B cell (primary cell): ENCODE measurements around the gene INO80D. TPM values are rescaled to one million over a fixed set of nuclear protein-coding genes. Genes with fewer than 3 reads are reported as not detected.
"Not testable (repeated sequence)": the region's sequence is repeated elsewhere in the genome, so short reads cannot be mapped to it uniquely, and the experiment has no call there.

Experiments
- ATAC-seq: fragments of 200-7000 bp; cut with Tn5 transposase; one replicate; pipeline ENCODE4 v1.10.0; 2021; ENCODE audit warnings: low read depth, mild to moderate bottlenecking, moderate number of reproducible peaks, moderate library complexity
- CTCF ChIA-PET: fragments of 350-600 bp; sonication (Branson Sonifier 250); formaldehyde crosslinking; loops from one replicate; lab custom pipeline; 2021; ENCODE audit warnings: antibody characterized with exemption, inconsistent platforms; lab: Charles Lee
- POLR2A ChIA-PET: fragments of 350-600 bp; sonication (Branson Sonifier 250); formaldehyde crosslinking; loops from one replicate; lab custom pipeline; 2021; ENCODE audit warnings: antibody characterized with exemption; lab: Charles Lee
- DNase-seq: peaks from one replicate; pipeline ENCODE4 v3.0.0; 2013
- H2AFZ ChIP-seq: 2 replicates; pipeline ENCODE4 v1.6.1; 2012; ENCODE audit warnings: mild to moderate bottlenecking, low read depth, low read length; ENCODE audit not compliant: insufficient read depth, poor library complexity, severe bottlenecking
- H3K27ac ChIP-seq, 2 donors: 1 replicate in 1 of 2; 2 replicates in 1 of 2; pipeline ENCODE4 v1.5.1; 2012 to 2013; ENCODE audit warnings: low read length in 2 of 2, mild to moderate bottlenecking in 2 of 2, moderate library complexity in 1 of 2
- H3K27me3 ChIP-seq, 4 experiments: fragments of 200-600 bp in 1 of 4; sonication (generic) in 1 of 4; replicated peaks in 1 of 4; 1 replicate in 2 of 4; 2 replicates in 2 of 4; pipeline versions ENCODE4 v1.6.1 to v1.7.0; 2013 to 2016; ENCODE audit warnings: low read length in 3 of 4, mild to moderate bottlenecking in 2 of 4, mixed read lengths in 1 of 4, moderate library complexity in 1 of 4; ENCODE audit not compliant: insufficient read depth in 4 of 4, control insufficient read depth in 3 of 4; ENCODE audit errors: control extremely low read depth in 1 of 4
- H3K36me3 ChIP-seq, 2 experiments: replicated peaks in 1 of 2; 1 replicate in 1 of 2; 2 replicates in 1 of 2; pipeline versions ENCODE4 v1.6.1 to v1.7.1; 2013; ENCODE audit warnings: low read length in 1 of 2; ENCODE audit not compliant: insufficient read depth in 2 of 2, control insufficient read depth in 1 of 2; ENCODE audit errors: control extremely low read depth in 1 of 2, extremely low read depth in 1 of 2
- H3K4me1 ChIP-seq, 2 donors: fragments of 200-600 bp in 1 of 2; sonication (generic) in 1 of 2; 1 replicate in 1 of 2; 2 replicates in 1 of 2; pipeline versions ENCODE4 v1.5.1 to v1.6.1; 2013 to 2017; ENCODE audit warnings: low read length in 2 of 2; ENCODE audit not compliant: control insufficient read depth in 2 of 2, insufficient read depth in 2 of 2
- H3K4me2 ChIP-seq: replicated peaks from 2 replicates; pipeline ENCODE3; 2012; ENCODE audit warnings: mild to moderate bottlenecking, low read depth, low read length; ENCODE audit not compliant: poor library complexity, severe bottlenecking
- H3K4me3 ChIP-seq, 5 experiments: fragments of 200-600 bp in 1 of 5; sonication (generic) in 1 of 5; 1 replicate in 3 of 5; 2 replicates in 2 of 5; pipeline versions ENCODE4 v1.5.1 to v1.7.0; 2011 to 2016; ENCODE audit warnings: low read length in 4 of 5, mild to moderate bottlenecking in 4 of 5, low read depth in 2 of 5, control low read depth in 1 of 5, moderate library complexity in 1 of 5; ENCODE audit not compliant: insufficient read depth in 1 of 5; ENCODE audit errors: control extremely low read depth in 1 of 5, extremely low read depth in 1 of 5
- H3K79me2 ChIP-seq: fragments of 200-600 bp; sonication (generic); one replicate; pipeline ENCODE4 v1.6.0; 2016; ENCODE audit warnings: low read length; ENCODE audit not compliant: control insufficient read depth, insufficient read depth
- H3K9ac ChIP-seq: fragments of 200-600 bp; sonication (generic); 2 replicates; pipeline ENCODE4 v1.6.1; 2017; ENCODE audit warnings: mild to moderate bottlenecking, low read length, moderate library complexity
- H3K9me3 ChIP-seq, 3 donors: one replicate each; pipeline versions ENCODE4 v1.6.1 to v1.7.1; 2013; ENCODE audit warnings: low read length in 2 of 3; ENCODE audit not compliant: control insufficient read depth in 2 of 3, insufficient read depth in 1 of 3; ENCODE audit errors: control extremely low read depth in 1 of 3
- H4K20me1 ChIP-seq: 2 replicates; pipeline ENCODE4 v1.6.0; 2012; ENCODE audit warnings: mild to moderate bottlenecking, low read length; ENCODE audit not compliant: insufficient read depth, control insufficient read depth, poor library complexity, severe bottlenecking
- H3K27ac Mint-ChIP-seq: one replicate; pipeline ENCODE4 v1.8.0; 2021; ENCODE audit warnings: mixed read lengths
- H3K27me3 Mint-ChIP-seq: one replicate; pipeline ENCODE4 v1.8.0; 2021; ENCODE audit warnings: mixed read lengths
- H3K4me1 Mint-ChIP-seq: one replicate; pipeline ENCODE4 v1.8.0; 2021; ENCODE audit warnings: mixed read lengths
- H3K4me3 Mint-ChIP-seq: one replicate; pipeline ENCODE4 v1.8.0; 2021; ENCODE audit warnings: mixed read lengths
- H3K9me3 Mint-ChIP-seq: one replicate; pipeline ENCODE4 v1.8.0; 2022; ENCODE audit warnings: mixed read lengths; ENCODE audit not compliant: insufficient read depth
- CTCF ChIP-seq: fragments of 200-600 bp; IDR thresholded peaks from one replicate; pipeline ENCODE4 v1.8.0; 2022; ENCODE audit warnings: antibody characterized with exemption, mild to moderate bottlenecking
- EZH2 ChIP-seq: IDR thresholded peaks from 2 replicates; pipeline ENCODE4 v1.6.1; 2012; ENCODE audit warnings: borderline replicate concordance, low read depth, mild to moderate bottlenecking, moderate library complexity, low read length; ENCODE audit not compliant: insufficient read depth, poor library complexity, severe bottlenecking
- WGBS: methylation state at CpG from one replicate; pipeline ENCODE4 v1.1.5; 2013; ENCODE audit warnings: missing lambda C conversion rate; ENCODE audit not compliant: insufficient coverage; 5-methylcytosine and 5-hydroxymethylcytosine counted together
- intact Hi-C: fragments of 100-400 bp; cut with micrococcal nuclease; formaldehyde crosslinking; loops from one replicate; pipeline ENCODE4 v1.10.0; 2022
- polyA plus RNA-seq: library from polyadenylated mRNA; depleted of rRNA; stranded (reverse); fragments of >200 nt; gene quantifications from 2 replicates; pipeline ENCODE4 v1.2.3, GENCODE V29; 2012
- total RNA-seq, 2 donors: library from RNA; stranded (reverse); fragments of 120-200 nt in 1 of 2; gene quantifications; 1 replicate in 1 of 2; 2 replicates in 1 of 2; pipeline versions ENCODE4 v1.2.3 to v1.2.4, GENCODE V29; 2013 to 2022

INO80D gene
- total and polyA plus RNA-seq, 2 donors (not counting 1 experiment from before 2014, with no cell fraction given) = 6.3 to 61.2 TPM

GRCh38 chr2:205984381-205984780 lies 101.6 kb downstream of the INO80D start:
- no peak overlapping the region for H3K9ac ChIP-seq
- CTCF ChIA-PET = no interaction called here
- Mint-ChIP-seq H3K27me3 (no peaks in the 10 kb centered on the region), H3K27ac (no peak overlapping the region), H3K4me1 (no peaks in the 10 kb centered on the region), H3K9me3 (no peaks in the 10 kb centered on the region), H3K4me3 (no peak overlapping the region)
- no peak for TF ChIP-seq EZH2
- no peak for TF ChIP-seq CTCF
- H3K9me3 ChIP-seq = no peaks in the 10 kb centered on the region
- no peak overlapping the region for H3K4me3 ChIP-seq
- H3K36me3 ChIP-seq = no peaks in the 10 kb centered on the region
- no peak overlapping the region for H3K27ac ChIP-seq
- no peaks in the 10 kb centered on the region for H3K27me3 ChIP-seq
- H2AFZ ChIP-seq = no peak overlapping the region
- H3K4me2 ChIP-seq = no peak overlapping the region
- no peaks in the 10 kb centered on the region for H3K4me1 ChIP-seq
- intact Hi-C loops = no loop called here
- POLR2A ChIA-PET = no interaction called here
- no peaks in the 10 kb centered on the region for H4K20me1 ChIP-seq
- WGBS = 100% methylated on average over 2 of the region's 6 CpGs
- H3K79me2 ChIP-seq = no peaks in the 10 kb centered on the region
- DNase-seq (no peak), ATAC-seq (no peak)

GRCh38 chr2:205982776-205983327 lies 103.1 kb downstream of the INO80D start:
- Mint-ChIP-seq H3K4me3 (no peak overlapping the region), H3K27ac (no peak overlapping the region), H3K4me1 (no peaks in the 10 kb centered on the region), H3K27me3 (no peaks in the 10 kb centered on the region), H3K9me3 (no peaks in the 10 kb centered on the region)
- no peaks in the 10 kb centered on the region for H3K27me3 ChIP-seq
- no peak overlapping the region for H3K4me2 ChIP-seq
- no peaks in the 10 kb centered on the region for H3K36me3 ChIP-seq
- H3K27ac ChIP-seq = no peak overlapping the region
- H3K9me3 ChIP-seq = peaks cover 0 to 4% (median 0%) of the 10 kb centered on the region in 3 donors
- intact Hi-C loops = no loop called here
- H2AFZ ChIP-seq = no peak overlapping the region
- H4K20me1 ChIP-seq = no peaks in the 10 kb centered on the region
- ATAC-seq = no peak
- no peaks in the 10 kb centered on the region for H3K79me2 ChIP-seq
- DNase-seq = no peak
- TF ChIP-seq CTCF (no peak), EZH2 (no peak)
- ChIA-PET CTCF (no interaction called here), POLR2A (no interaction called here)
- no peak overlapping the region for H3K9ac ChIP-seq
- no peak overlapping the region for H3K4me3 ChIP-seq
- H3K4me1 ChIP-seq = no peaks in the 10 kb centered on the region
- WGBS = 100% methylated on average over 4 of the region's 5 CpGs

- H3K4me1 ChIP-seq, H3K9me3 Mint-ChIP-seq, H3K27me3 Mint-ChIP-seq, ATAC-seq, CTCF ChIA-PET, H2AFZ ChIP-seq, H3K4me3 Mint-ChIP-seq, H3K79me2 ChIP-seq, H3K4me2 ChIP-seq, intact Hi-C loops, H3K27me3 ChIP-seq, H3K36me3 ChIP-seq, H3K4me1 Mint-ChIP-seq, H3K27ac Mint-ChIP-seq, H4K20me1 ChIP-seq, H3K9ac ChIP-seq, H3K4me3 ChIP-seq, H3K27ac ChIP-seq, POLR2A ChIA-PET, DNase-seq: not testable (repeated sequence)
- peaks cover 0 to 10% (median 0%) of the 10 kb centered on the region in 3 donors for H3K9me3 ChIP-seq
- no CpG with 5 or more reads among the region's 2 CpGs for WGBS
Observed at GRCh38 chr2:205978728-205979127, 107.2 kb downstream of the INO80D start.
